Measurements from ENCODE around the gene SFN.
"Not testable (repeated sequence)": the region's sequence is repeated elsewhere in the genome, so short reads cannot be mapped to it uniquely, and the experiment has no call there.

SFN gene

DNA sequence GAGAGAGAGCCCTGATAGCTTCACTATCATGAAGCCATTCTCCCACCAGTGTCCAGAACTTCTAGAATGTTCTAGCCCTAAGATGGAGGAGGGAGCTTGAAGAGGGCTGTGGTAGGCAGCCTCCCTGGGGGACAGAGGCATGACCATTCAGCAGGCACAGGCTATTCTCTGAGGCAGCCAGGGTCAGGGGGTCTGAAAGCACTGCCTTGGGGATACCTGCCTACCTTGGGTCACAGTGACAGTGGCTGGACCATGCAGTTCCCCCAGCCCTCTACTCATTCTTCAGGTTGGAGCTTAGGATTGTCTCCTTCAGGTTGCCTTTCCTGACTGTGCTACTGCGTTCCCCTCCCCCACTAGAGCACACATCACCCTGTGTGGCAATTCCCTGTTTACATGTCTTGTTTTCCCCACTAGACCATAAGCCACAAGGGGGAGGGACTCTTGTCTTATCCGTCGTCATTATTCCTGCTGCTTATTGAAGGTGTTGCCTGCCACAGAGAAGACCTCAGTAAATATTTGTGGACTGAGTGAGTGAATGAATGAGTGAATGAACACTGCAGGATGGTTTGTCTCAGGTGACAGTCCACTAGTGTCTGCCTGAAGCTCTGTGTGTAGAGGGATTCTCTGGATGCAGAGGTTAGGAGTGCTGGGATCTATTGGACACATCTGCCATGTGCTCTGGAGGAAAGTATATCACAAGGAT lies 31.3 kb upstream of the SFN start:
- Histone ChIP-seq H3K4me3 (no peak overlapping the region), H3K27ac (no peak overlapping the region)
- TF ChIP-seq, protein P1, sequence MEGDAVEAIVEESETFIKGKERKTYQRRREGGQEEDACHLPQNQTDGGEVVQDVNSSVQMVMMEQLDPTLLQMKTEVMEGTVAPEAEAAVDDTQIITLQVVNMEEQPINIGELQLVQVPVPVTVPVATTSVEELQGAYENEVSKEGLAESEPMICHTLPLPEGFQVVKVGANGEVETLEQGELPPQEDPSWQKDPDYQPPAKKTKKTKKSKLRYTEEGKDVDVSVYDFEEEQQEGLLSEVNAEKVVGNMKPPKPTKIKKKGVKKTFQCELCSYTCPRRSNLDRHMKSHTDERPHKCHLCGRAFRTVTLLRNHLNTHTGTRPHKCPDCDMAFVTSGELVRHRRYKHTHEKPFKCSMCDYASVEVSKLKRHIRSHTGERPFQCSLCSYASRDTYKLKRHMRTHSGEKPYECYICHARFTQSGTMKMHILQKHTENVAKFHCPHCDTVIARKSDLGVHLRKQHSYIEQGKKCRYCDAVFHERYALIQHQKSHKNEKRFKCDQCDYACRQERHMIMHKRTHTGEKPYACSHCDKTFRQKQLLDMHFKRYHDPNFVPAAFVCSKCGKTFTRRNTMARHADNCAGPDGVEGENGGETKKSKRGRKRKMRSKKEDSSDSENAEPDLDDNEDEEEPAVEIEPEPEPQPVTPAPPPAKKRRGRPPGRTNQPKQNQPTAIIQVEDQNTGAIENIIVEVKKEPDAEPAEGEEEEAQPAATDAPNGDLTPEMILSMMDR (IDR thresholded peaks at IDR 0.05), result no peak
- DNase-seq (ENCODE audit: low spot score), result no peak

DNA sequence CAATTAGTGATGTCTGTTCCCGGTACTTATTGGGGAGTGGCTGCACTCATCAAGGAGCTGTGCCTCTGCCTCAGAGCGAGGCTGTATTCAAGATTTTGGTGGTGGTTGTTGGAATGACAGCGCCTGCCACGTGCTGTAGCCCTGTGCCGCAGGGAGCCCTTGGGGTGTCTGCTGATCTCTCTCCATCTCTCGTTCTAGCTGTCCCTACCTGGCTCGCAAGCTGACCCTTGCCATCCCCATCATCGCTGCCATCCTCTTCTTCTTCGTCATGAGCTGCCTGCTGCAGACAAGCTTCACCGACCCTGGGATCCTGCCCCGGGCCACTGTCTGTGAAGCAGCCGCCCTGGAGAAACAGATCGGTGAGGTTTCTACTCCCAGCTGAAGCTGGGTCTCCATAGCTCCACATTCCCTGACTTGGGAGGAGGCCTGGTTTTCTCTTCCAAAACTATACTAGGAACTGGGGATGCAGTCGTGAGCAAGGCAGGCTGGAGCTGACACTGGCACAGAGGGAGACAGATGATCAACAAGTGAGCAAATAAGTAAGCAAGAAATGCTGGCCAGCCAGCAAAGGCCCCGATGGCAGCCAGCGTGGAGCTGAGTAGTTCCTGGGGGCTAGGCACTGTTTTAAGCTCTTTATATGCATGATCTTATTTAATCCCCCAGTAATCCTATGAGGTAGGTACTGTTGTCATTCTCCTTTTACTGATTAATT lies 30.5 kb upstream of the SFN start:
- no peak overlapping the region for H3K4me3 ChIP-seq
- TF ChIP-seq, protein P1 (IDR thresholded peaks at IDR 0.05), result no peak
- no peak for DNase-seq (ENCODE audit: low spot score)
- no peak overlapping the region for H3K27ac ChIP-seq

DNA sequence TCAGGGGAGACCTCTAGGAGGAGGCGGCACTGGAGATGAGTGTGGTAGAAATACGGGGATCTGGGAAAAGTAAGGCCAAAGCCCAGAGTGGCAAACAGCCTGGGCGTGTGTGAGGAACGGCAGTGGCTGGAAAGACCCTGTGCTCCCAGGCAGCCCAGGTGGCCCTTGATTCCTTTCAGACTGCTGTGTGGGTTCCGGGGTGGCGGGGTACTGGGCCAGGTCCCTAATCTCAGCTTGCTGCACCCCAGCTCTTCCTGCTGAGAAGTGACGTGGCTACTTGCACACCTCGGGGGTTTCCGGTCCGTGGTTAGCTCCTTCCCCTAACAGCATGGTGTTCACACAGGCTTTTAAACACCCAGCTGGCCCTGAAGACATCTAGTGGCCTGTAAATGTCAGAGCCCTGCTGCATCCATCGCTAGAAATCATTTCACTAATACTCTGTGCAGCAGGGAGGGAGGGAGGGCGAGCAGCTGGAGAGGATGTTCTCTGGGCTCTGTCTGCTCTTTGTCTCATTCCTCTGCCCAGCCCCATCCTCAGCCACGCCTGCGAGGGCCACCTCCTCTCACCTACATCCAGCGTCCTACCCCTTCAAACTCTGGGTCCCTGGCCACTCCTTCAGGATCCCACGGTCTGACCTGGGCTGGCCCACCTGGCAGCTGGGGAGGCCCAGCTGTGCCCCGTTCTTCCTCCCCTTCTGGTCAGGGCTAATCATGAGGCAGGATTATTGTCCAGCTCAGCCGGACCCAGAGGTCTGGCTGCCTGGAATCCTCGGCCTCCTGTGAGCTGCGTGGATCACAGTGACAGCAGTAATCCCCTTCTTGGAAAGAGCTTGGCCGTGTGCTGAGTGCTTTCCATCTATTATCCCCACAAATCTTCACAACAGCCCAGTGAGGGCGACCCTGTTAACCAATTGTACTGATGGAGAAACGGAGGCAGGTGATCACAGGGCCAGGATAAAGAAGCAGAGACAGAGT lies 29.2 kb upstream of the SFN start:
- TF ChIP-seq, protein P1 (IDR thresholded peaks at IDR 0.05), result no peak
- no peak for DNase-seq (ENCODE audit: low spot score)
- Histone ChIP-seq H3K27ac (no peak overlapping the region), H3K4me3 (no peak overlapping the region)

- H3K27ac ChIP-seq; H3K4me3 ChIP-seq; DNase-seq (ENCODE audit: low spot score): not testable (repeated sequence)
Measured at GRCh38 chr1:26837665-26838064, 25.3 kb upstream of the SFN start.

- no peak for DNase-seq (ENCODE audit: low spot score)
- TF ChIP-seq, protein P1 (IDR thresholded peaks at IDR 0.05), result no peak
- H3K4me3 ChIP-seq, result no peak overlapping the region
- no peak overlapping the region for H3K27ac ChIP-seq
Measured at GRCh38 chr1:26838474-26839338, 24.2 kb upstream of the SFN start.

GRCh38 chr1:26839339-26839722 lies 23.6 kb upstream of the SFN start:
- TF ChIP-seq, protein P1 (IDR thresholded peaks at IDR 0.05), result no peak
- no peak for DNase-seq (ENCODE audit: low spot score)
- Histone ChIP-seq H3K27ac (no peak overlapping the region), H3K4me3 (no peak overlapping the region)

Data from coronary artery (tissue), 2 donors.